HepG2 (cell line): ENCODE results near the gene RFPL4AL1.
"Not testable (repeated sequence)": the region's sequence is repeated elsewhere in the genome, so short reads cannot be mapped to it uniquely, and the experiment has no call there.

Source experiments
- CHD2 ChIP-seq: IDR thresholded peaks from 2 replicates; pipeline ENCODE4 v1.6.1; 2011; ENCODE audit warnings: low read depth, low read length, improper control_type of control experiment
- ELF1 ChIP-seq: sonication (generic); formaldehyde crosslinking; IDR thresholded peaks from 2 replicates; pipeline ENCODE4 v1.4.0; 2020; ENCODE audit warnings: missing genetic modification reagents
- FOSL1 ChIP-seq: sonication (generic); formaldehyde crosslinking; IDR thresholded peaks from 2 replicates; pipeline ENCODE4 v1.9.0; 2021; ENCODE audit warnings: missing genetic modification reagents, borderline replicate concordance
- KDM3A ChIP-seq: IDR thresholded peaks from 2 replicates; pipeline ENCODE4 v1.6.1; 2018; ENCODE audit warnings: low read depth, missing compliant biosample characterization
- MEF2D ChIP-seq: sonication (generic); formaldehyde crosslinking; IDR thresholded peaks from 2 replicates; pipeline ENCODE4 v1.5.1; 2020; ENCODE audit warnings: mild to moderate bottlenecking, missing genetic modification reagents
- MTA1 ChIP-seq: sonication (generic); formaldehyde crosslinking; IDR thresholded peaks from 2 replicates; pipeline ENCODE4 v1.4.0; 2020; ENCODE audit warnings: missing genetic modification reagents, mild to moderate bottlenecking, borderline replicate concordance
- PHF8 ChIP-seq: sonication (generic); formaldehyde crosslinking; IDR thresholded peaks from 2 replicates; pipeline ENCODE4 v1.5.0; 2020; ENCODE audit warnings: missing genetic modification reagents
- RFXAP ChIP-seq: sonication (generic); formaldehyde crosslinking; IDR thresholded peaks from 2 replicates; pipeline ENCODE4 v1.4.0; 2020; ENCODE audit warnings: missing genetic modification reagents, borderline replicate concordance
- SAFB2 ChIP-seq: sonication (generic); formaldehyde crosslinking; IDR thresholded peaks from 2 replicates; pipeline ENCODE4 v1.5.1; 2020; ENCODE audit warnings: missing genetic modification reagents, low read depth, mild to moderate bottlenecking, borderline replicate concordance
- SNRNP70 ChIP-seq: fragments of 200-400 bp; formaldehyde crosslinking; IDR thresholded peaks from 2 replicates; pipeline ENCODE4 v1.6.1; 2017; ENCODE audit warnings: mild to moderate bottlenecking, low read depth, low read length, moderate library complexity
- ZNF660 ChIP-seq: sonication (generic); formaldehyde crosslinking; IDR thresholded peaks from 2 replicates; pipeline ENCODE4 v1.5.1; 2020; ENCODE audit warnings: mild to moderate bottlenecking, low read depth, missing genetic modification reagents, borderline replicate concordance
- TF ChIP-seq, protein P1 (sequence below): sonication (generic); formaldehyde crosslinking; IDR thresholded peaks from 2 replicates; pipeline ENCODE4 v1.5.0; 2020; ENCODE audit warnings: mild to moderate bottlenecking, missing genetic modification reagents, moderate library complexity
- TF ChIP-seq, protein P2 (sequence below): sonication (generic); formaldehyde crosslinking; IDR thresholded peaks from 2 replicates; pipeline ENCODE4 v1.5.0; 2020; ENCODE audit warnings: missing genetic modification reagents

DNA sequence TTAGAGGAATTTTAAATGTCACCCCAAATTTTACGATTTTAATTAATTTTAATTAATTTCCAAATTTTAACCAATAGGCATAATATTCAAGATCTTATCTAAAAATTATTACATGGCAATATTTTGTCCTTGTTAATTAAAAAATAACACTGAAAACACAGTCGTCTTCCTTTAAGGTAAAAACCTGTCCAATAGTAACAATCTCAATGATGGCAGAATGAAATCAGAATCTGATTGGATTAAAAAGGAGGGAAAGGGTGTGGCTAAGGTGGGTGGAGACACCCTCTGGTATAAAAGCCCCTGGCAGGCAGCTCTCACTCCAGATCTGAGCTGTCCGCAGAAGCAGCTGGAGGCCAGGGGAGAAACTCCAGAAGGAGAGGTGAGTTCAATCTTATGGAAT is 10.1 kb upstream of the RFPL4AL1 start, which contains the start of gene RFPL4A:
- TF ChIP-seq ELF1 (CRISPR knock-in tag); RFXAP; CHD2; ZNF660; KDM3A (CRISPR knock-in tag); MEF2D (CRISPR knock-in tag); PHF8 (CRISPR knock-in tag); FOSL1 (CRISPR knock-in tag); MTA1 (CRISPR knock-in tag); SAFB2 (CRISPR knock-in tag); SNRNP70: not testable (repeated sequence)
- TF ChIP-seq, protein P1, sequence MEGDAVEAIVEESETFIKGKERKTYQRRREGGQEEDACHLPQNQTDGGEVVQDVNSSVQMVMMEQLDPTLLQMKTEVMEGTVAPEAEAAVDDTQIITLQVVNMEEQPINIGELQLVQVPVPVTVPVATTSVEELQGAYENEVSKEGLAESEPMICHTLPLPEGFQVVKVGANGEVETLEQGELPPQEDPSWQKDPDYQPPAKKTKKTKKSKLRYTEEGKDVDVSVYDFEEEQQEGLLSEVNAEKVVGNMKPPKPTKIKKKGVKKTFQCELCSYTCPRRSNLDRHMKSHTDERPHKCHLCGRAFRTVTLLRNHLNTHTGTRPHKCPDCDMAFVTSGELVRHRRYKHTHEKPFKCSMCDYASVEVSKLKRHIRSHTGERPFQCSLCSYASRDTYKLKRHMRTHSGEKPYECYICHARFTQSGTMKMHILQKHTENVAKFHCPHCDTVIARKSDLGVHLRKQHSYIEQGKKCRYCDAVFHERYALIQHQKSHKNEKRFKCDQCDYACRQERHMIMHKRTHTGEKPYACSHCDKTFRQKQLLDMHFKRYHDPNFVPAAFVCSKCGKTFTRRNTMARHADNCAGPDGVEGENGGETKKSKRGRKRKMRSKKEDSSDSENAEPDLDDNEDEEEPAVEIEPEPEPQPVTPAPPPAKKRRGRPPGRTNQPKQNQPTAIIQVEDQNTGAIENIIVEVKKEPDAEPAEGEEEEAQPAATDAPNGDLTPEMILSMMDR (CRISPR knock-in tag) = not testable (repeated sequence)
- TF ChIP-seq, protein P2, sequence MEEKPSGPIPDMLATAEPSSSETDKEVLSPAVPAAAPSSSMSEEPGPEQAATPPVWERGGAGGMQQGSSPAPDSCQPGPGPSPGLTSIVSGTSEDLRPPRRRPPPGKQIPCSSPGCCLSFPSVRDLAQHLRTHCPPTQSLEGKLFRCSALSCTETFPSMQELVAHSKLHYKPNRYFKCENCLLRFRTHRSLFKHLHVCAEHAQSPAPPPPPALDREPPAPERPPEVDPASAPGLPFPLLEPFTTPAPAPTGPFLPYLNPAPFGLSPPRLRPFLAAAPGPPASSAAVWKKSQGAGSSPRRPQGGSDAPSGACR (CRISPR knock-in tag) = not testable (repeated sequence)
